ENCODE data around the gene RHBDL1. TPM values are rescaled to one million over a fixed set of nuclear protein-coding genes. Genes with fewer than 3 reads are reported as not detected.

RHBDL1 gene
- total and polyA plus RNA-seq, 2 donors (not counting 3 experiments of a cell fraction or from before 2014, with no cell fraction given) = 1.1 to 1.8 TPM

- dilution Hi-C loops (cut with MboI; ENCODE audit: extremely low pct_ligation_motif_present, low sequenced_read_pairs) (no loop called here), intact Hi-C loops (cut with micrococcal nuclease) (no loop called here)
- FAIRE-seq (no peak), DNase-seq (ENCODE audit: low read depth, low spot score) (no peak)
- Histone ChIP-seq H2AFZ (ENCODE audit: low read depth, low read length) (no peak overlapping the region), H3K4me1 (ENCODE audit: control insufficient read depth, extremely low read depth, insufficient read depth, low read length) (peaks cover 19% of the 10 kb centered on the region), H3K79me2 (ENCODE audit: control insufficient read depth, insufficient read depth, low read length) (no peaks in the 10 kb centered on the region), H3K4me3 (replicated peaks in 1 of 3; ENCODE audit: insufficient read depth in 1 of 3, low read depth in 1 of 3, low read length in 3 of 3) (no peak overlapping the region), H3K36me3 (ENCODE audit: control insufficient read depth in 2 of 2, extremely low read depth in 1 of 2, insufficient read depth in 2 of 2, low read length in 2 of 2) (no peaks in the 10 kb centered on the region), H3K9me3 (replicated peaks; ENCODE audit: control insufficient read depth, insufficient read depth, low read length) (no peaks in the 10 kb centered on the region), H3K4me2 (ENCODE audit: insufficient read depth, low read length) (no peak overlapping the region), H3K9ac (replicated peaks; ENCODE audit: extremely low read depth, insufficient read depth, low read length) (no peak overlapping the region), H4K20me1 (replicated peaks; ENCODE audit: control insufficient read depth, extremely low read depth, insufficient read depth, low read length) (no peaks in the 10 kb centered on the region), H3K27me3 (ENCODE audit: control insufficient read depth in 2 of 2, insufficient read depth in 2 of 2, low read length in 2 of 2) (no peaks in the 10 kb centered on the region), H3K9me1 (replicated peaks; ENCODE audit: control insufficient read depth, extremely low read depth, insufficient read depth, low read length) (no peaks in the 10 kb centered on the region), H3K27ac (ENCODE audit: insufficient read depth, low read depth, low read length) (no peak overlapping the region)
- POLR2A ChIA-PET = no interaction called here
- no peak for TF ChIP-seq GATA2 (IDR thresholded peaks at IDR 0.05; ENCODE audit: insufficient read depth, insufficient read length, low read depth, low read length)
- no peak for TF ChIP-seq POLR2AphosphoS5 (IDR thresholded peaks at IDR 0.05; ENCODE audit: insufficient read depth, low read depth, low read length)
- no TSS peak for BruUV-seq (replicated peaks)
- CTCF ChIA-PET = interaction anchor here (1.4 to 5.7 kb wide), 3 partner anchors 11 to 62 kb away, joined by 3 to 34 read pairs (median 4); partner anchors contain the start of genes CHTF18, METRN and RPUSD1
Measured at GRCh38 chr16:726188-726437, 50.6 kb downstream of the RHBDL1 start.

GRCh38 chr16:726438-727290 lies 51.2 kb downstream of the RHBDL1 start, which contains the start of the genes CCDC78 and HAGHL:
Gene CCDC78, minus strand, starts transcription at chr16:726443. Its CDS starts 76 bp downstream, at chr16:726367.
Gene HAGHL, plus strand, starts transcription at chr16:727106. Its CDS starts 404 bp downstream, at chr16:727510.
- POLR2A ChIA-PET = no interaction called here
- no peaks in the 10 kb centered on the region for H3K79me2 ChIP-seq (ENCODE audit: control insufficient read depth, insufficient read depth, low read length)
- peaks cover 17% of the 10 kb centered on the region for H3K4me1 ChIP-seq (ENCODE audit: control insufficient read depth, extremely low read depth, insufficient read depth, low read length)
- BruUV-seq (replicated peaks) = no TSS peak
- TF ChIP-seq FOS (IDR thresholded peaks at IDR 0.05; ENCODE audit: borderline replicate concordance, insufficient read depth, low read length) (no peak), MYC (IDR thresholded peaks at IDR 0.05; ENCODE audit: low read depth, low read length) (no peak), EZH2 (IDR thresholded peaks at IDR 0.05; ENCODE audit: borderline replicate concordance, low read depth, low read length, severe bottlenecking) (peak; percentile 11), POLR2AphosphoS5 (IDR thresholded peaks at IDR 0.05; ENCODE audit: insufficient read depth, low read depth, low read length) (peak; percentile 22)
- peak within 1 kb of the TSS; percentile 69 for H3K4me2 ChIP-seq (ENCODE audit: insufficient read depth, low read length)
- no peaks in the 10 kb centered on the region for H3K9me1 ChIP-seq (replicated peaks; ENCODE audit: control insufficient read depth, extremely low read depth, insufficient read depth, low read length)
- dilution Hi-C loops (cut with MboI; ENCODE audit: extremely low pct_ligation_motif_present, low sequenced_read_pairs) = no loop called here
- no peaks in the 10 kb centered on the region for H4K20me1 ChIP-seq (replicated peaks; ENCODE audit: control insufficient read depth, extremely low read depth, insufficient read depth, low read length)
- FAIRE-seq (no peak), DNase-seq (ENCODE audit: low read depth, low spot score) (peak; percentile 24)
- CTCF ChIA-PET = interaction anchor here (1.4 to 5.7 kb wide), 3 partner anchors 11 to 14 kb away, joined by 3 to 34 read pairs (median 6); partner anchors contain the start of gene METRN
- peak within 1 kb of the TSS; percentile 14 for H3K9ac ChIP-seq (replicated peaks; ENCODE audit: extremely low read depth, insufficient read depth, low read length)
- H3K9me3 ChIP-seq (replicated peaks; ENCODE audit: control insufficient read depth, insufficient read depth, low read length) = no peaks in the 10 kb centered on the region
- intact Hi-C loops (cut with micrococcal nuclease) = no loop called here
- no peaks in the 10 kb centered on the region for H3K27me3 ChIP-seq (ENCODE audit: control insufficient read depth in 2 of 2, insufficient read depth in 2 of 2, low read length in 2 of 2)
- no peak within 1 kb of the TSS for H3K27ac ChIP-seq (ENCODE audit: insufficient read depth, low read depth, low read length)
- peak within 1 kb of the TSS; percentile 61 for H2AFZ ChIP-seq (ENCODE audit: low read depth, low read length)
- H3K36me3 ChIP-seq (ENCODE audit: control insufficient read depth in 2 of 2, extremely low read depth in 1 of 2, insufficient read depth in 2 of 2, low read length in 2 of 2) = no peaks in the 10 kb centered on the region
- H3K4me3 ChIP-seq (replicated peaks in 1 of 3; ENCODE audit: insufficient read depth in 1 of 3, low read depth in 1 of 3, low read length in 3 of 3) = peak within 1 kb of the TSS; percentile 17 to 61 (median 44)

Measured in endothelial cell of umbilical vein (primary cell).